Natural killer cell treated with Interleukin-12 subunit alpha and Interleukin-12 subunit beta and Interleukin-15 and Interleukin-18, amount 100 ng/mL, for 72 hours (primary cell): ENCODE data around the gene MYLIP. TPM values are rescaled to one million over a fixed set of nuclear protein-coding genes. Genes with fewer than 3 reads are reported as not detected.

ENCODE experiments used
- ATAC-seq, 2 donors: fragments of 150-1000 bp; cut with Tn5 transposase in 1 of 2; sonication (Bioruptor Pico), chemical (Tn5 transposase) in 1 of 2; 2 replicates each; pipeline ENCODE4 v1.10.0; 2021
- DNase-seq: peaks from one replicate; pipeline ENCODE4 v3.0.0; 2022; ENCODE audit warnings: low spot score
- H3K27ac Mint-ChIP-seq, 2 donors: 1 replicate in 1 of 2; 2 replicates in 1 of 2; pipeline ENCODE4 v1.8.0; 2022; ENCODE audit warnings: mixed read lengths in 2 of 2, mild to moderate bottlenecking in 1 of 2, moderate library complexity in 1 of 2
- H3K27me3 Mint-ChIP-seq, 2 donors: 1 replicate in 1 of 2; 2 replicates in 1 of 2; pipeline ENCODE4 v1.8.0; 2022; ENCODE audit warnings: mixed read lengths in 2 of 2
- H3K36me3 Mint-ChIP-seq: one replicate; pipeline ENCODE4 v1.8.0; 2022; ENCODE audit warnings: mixed read lengths
- H3K4me1 Mint-ChIP-seq, 2 donors: 1 replicate in 1 of 2; 2 replicates in 1 of 2; pipeline ENCODE4 v1.8.0; 2022; ENCODE audit warnings: low read depth in 2 of 2, mixed read lengths in 2 of 2, mild to moderate bottlenecking in 1 of 2
- H3K4me3 Mint-ChIP-seq: one replicate; pipeline ENCODE4 v1.8.0; 2022; ENCODE audit warnings: mixed read lengths
- H3K9me3 Mint-ChIP-seq: 2 replicates; pipeline ENCODE4 v1.8.0; 2022; ENCODE audit warnings: mixed read lengths
- total RNA-seq, 2 donors: library from RNA; stranded (reverse); gene quantifications; one replicate each; pipeline ENCODE4 v1.2.3, GENCODE V29; 2022

MYLIP gene
- 10 to 100 TPM; 12.2 to 18.1 TPM for total RNA-seq

DNA sequence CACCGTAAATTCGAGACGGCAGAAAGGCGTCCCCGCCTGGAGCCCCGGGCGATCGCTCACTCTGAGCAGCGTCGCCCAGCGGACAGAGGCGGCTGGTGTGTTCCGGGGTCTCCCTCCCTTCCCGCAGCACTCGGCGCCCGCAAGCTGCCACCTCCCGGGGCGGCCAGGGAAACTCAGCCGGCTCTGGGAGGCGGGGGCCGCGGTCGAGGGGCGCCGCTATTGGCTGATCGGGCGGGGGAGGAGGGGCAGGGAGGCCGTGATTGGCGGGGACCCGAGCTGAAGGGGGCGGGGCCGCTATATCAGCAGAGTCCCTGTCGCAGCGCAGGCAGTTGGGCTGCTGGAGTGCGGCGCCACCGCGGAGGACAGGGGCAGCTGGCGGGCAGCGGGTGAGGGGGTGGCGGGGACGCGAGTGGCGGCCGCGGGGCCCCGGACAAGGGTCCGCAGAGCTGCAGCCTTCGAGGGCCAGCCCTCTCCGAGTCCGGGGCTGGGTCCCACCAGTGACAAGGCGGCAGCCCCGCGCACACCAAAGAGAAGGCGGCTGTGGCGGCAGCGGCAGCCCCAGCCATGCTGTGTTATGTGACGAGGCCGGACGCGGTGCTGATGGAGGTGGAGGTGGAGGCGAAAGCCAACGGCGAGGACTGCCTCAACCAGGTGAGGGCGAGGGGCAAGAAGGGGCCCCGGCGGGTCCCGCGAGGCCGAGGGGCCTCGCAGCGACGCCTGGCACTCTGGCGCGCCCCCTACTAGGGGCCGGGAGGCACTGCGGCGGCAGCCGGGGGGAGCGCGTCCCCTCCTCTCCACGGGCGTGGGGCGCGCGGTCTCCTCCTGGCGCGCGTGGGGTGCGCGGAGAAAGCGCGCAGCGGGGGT is at the start of gene MYLIP:
Gene MYLIP, plus strand, starts transcription at position 328 of the 864 bp plus-strand sequence. Its CDS starts 237 bp downstream, at position 565.
- peak within 1 kb of the TSS; percentile 87 for H3K4me3 Mint-ChIP-seq
- H3K27me3 Mint-ChIP-seq, result no peaks in the 10 kb centered on the region
- peaks cover 38 to 40% of the 10 kb centered on the region in 2 donors for H3K4me1 Mint-ChIP-seq
- DNase-seq (peak; percentile 97), ATAC-seq (peak; percentile 93 to 94)
- H3K36me3 Mint-ChIP-seq, result peaks cover 5% of the 10 kb centered on the region
- peak within 1 kb of the TSS; percentile 79 to 85 for H3K27ac Mint-ChIP-seq
- no peaks in the 10 kb centered on the region for H3K9me3 Mint-ChIP-seq

DNA sequence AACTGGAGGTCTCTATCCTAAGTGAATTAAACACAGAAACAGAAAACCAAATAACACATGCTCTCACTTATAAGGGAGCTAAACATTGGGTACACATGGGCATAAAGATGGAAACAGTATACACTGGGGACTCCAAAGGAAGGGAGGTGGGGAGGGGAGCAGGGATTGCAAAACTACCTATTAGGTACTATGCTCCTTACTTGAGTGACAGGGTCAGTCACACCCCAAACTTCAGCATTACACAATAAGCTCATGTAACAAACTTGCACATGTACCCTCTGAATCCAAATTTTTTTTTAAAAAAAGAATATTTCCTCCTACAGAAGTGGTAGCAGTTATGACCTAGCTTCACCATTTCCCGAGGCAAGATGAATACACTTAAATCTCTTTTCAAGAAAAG is 49.5 kb upstream of the MYLIP start:
- peaks cover 2 to 8% of the 10 kb centered on the region in 2 donors for H3K27me3 Mint-ChIP-seq
- H3K9me3 Mint-ChIP-seq, result no peaks in the 10 kb centered on the region
- ATAC-seq (no peak), DNase-seq (no peak)
- H3K27ac Mint-ChIP-seq, result no peak overlapping the region
- no peaks in the 10 kb centered on the region for H3K36me3 Mint-ChIP-seq
- no peak overlapping the region for H3K4me3 Mint-ChIP-seq
- no peaks in the 10 kb centered on the region for H3K4me1 Mint-ChIP-seq

DNA sequence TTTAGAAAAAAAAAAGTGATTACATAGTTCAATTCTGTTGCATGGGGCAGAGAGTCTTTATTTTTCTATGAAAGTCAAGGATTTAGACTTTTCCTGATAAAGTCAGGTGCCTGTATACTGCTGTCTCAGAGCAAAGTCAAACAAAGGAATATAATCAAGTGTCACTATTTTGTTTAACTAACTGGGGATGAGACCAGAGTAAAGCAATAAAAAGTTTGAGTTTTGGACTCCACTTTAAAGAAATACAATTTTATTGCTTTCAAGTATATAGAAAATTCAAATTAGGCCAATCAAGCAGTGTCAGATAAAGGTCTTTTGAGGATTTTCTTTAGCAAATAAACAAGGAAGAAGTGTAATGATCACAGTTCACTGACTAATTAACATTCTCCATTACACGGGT is 48.7 kb upstream of the MYLIP start:
- DNase-seq (no peak), ATAC-seq (no peak)
- H3K27ac Mint-ChIP-seq, result no peak overlapping the region
- no peaks in the 10 kb centered on the region for H3K36me3 Mint-ChIP-seq
- no peaks in the 10 kb centered on the region for H3K9me3 Mint-ChIP-seq
- no peak overlapping the region for H3K4me3 Mint-ChIP-seq
- no peaks in the 10 kb centered on the region for H3K4me1 Mint-ChIP-seq
- H3K27me3 Mint-ChIP-seq, result peaks cover 2 to 10% of the 10 kb centered on the region in 2 donors

DNA sequence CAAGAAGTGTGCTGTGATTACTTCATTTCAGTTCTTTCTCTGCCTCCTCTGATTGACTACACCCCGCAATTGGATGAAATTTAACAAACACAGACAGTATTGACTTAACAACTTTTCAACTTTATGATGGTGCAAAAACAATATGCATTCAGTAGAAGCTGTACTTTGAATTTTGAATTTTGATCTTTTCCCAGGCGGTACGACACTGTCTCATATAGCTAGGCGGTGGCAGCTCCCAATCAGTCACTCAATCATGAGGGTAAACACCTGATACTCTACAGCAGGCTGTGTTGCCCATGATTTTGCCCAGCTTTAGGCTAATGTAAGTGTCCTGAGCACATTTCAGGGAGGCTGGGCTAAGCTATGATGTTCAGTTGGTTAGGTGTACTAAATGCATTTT is 47.6 kb upstream of the MYLIP start:
- Mint-ChIP-seq H3K4me1 (no peaks in the 10 kb centered on the region), H3K4me3 (no peak overlapping the region), H3K27me3 (peaks cover 2 to 10% of the 10 kb centered on the region in 2 donors), H3K27ac (no peak overlapping the region), H3K9me3 (no peaks in the 10 kb centered on the region), H3K36me3 (no peaks in the 10 kb centered on the region)
- no peak for DNase-seq
- no peak for ATAC-seq

DNA sequence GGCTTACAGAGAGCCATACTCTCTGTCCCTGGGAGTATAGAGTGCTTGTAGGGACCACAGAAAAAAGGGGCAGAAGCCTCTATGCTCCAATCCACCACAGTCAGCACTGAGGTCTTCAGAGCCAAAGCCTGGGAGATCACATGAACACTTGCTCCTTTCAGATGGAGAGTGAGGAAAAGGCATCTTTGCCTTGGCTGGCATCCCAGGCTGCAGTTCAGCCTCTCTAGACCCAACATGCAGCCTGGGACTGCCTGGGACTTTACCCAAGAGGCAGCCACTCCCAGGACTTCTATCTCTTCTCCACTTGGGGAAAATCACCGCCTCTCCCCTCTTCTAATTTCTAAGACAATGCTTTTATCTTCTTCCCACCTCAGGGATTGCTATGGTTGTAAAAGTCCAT is 46.5 kb upstream of the MYLIP start:
- Mint-ChIP-seq H3K4me3 (no peak overlapping the region), H3K27me3 (peaks cover 2 to 10% of the 10 kb centered on the region in 2 donors), H3K9me3 (no peaks in the 10 kb centered on the region), H3K36me3 (no peaks in the 10 kb centered on the region), H3K4me1 (no peaks in the 10 kb centered on the region), H3K27ac (no peak overlapping the region)
- ATAC-seq (no peak), DNase-seq (no peak)

DNA sequence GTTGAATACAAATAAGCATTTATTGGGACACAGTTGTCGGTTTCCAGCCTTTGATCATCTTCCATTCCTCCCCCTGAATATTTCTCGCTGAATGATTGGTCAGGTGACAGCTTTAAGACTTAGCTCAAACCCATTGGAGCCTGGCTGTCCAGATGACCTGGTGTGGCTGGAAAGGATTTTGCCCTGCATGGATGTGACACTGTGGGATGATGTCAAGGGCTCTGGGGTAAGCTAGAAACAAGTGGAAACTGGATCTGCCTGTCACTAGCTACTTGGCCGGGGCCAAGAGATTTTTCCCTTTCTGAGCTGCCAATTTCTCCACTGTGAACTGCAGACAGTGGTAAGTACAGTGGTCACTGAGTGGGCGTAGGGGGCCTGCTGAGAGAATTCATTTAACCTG is 41.9 kb upstream of the MYLIP start:
- Mint-ChIP-seq H3K27me3 (peaks cover 2 to 5% of the 10 kb centered on the region in 2 donors), H3K4me3 (no peak overlapping the region), H3K36me3 (no peaks in the 10 kb centered on the region), H3K4me1 (no peaks in the 10 kb centered on the region), H3K9me3 (no peaks in the 10 kb centered on the region), H3K27ac (no peak overlapping the region)
- ATAC-seq (no peak), DNase-seq (no peak)

DNA sequence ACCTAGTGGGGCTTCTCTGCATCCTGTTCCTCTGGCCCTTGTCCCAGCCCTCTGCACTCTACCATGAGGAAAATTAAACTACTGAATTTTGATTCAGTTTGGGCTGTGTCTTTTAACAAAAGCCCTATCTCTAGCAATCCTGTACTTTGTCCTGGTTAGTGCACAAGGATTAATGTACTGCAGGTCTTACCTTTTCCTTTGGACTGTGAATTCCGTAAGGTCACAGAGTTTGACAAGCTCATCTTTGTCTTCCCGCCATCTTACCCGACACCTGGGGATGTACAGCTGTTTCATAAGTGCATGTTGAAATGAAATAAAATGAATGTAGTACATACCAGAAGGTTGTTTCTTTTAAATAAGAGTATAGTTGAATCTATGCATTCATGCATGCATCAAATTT is 41.5 kb upstream of the MYLIP start:
- H3K9me3 Mint-ChIP-seq, result no peaks in the 10 kb centered on the region
- peaks cover 2 to 5% of the 10 kb centered on the region in 2 donors for H3K27me3 Mint-ChIP-seq
- H3K27ac Mint-ChIP-seq, result no peak overlapping the region
- H3K36me3 Mint-ChIP-seq, result no peaks in the 10 kb centered on the region
- no peak overlapping the region for H3K4me3 Mint-ChIP-seq
- H3K4me1 Mint-ChIP-seq, result no peaks in the 10 kb centered on the region
- DNase-seq, result no peak
- ATAC-seq, result no peak

DNA sequence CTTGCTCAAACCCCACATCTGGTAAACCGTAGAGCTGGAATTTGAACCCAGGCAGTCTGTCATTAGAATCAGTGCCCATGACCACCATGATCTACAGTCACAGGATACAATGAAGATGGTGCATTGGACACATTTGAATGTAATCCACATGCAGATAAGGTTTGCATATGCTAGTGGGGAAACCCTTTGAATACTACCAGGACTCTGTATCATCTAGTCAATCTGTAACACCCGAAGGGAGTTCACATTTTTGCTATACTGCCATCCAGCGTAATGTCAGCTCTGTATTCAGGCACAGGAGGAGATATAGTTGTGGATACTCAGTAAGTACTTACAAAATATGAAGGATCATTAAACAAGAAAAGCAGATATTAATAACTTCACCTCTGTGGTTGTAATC is 40.5 kb upstream of the MYLIP start:
- peaks cover 2 to 5% of the 10 kb centered on the region in 2 donors for H3K27me3 Mint-ChIP-seq
- H3K27ac Mint-ChIP-seq, result no peak overlapping the region
- H3K4me1 Mint-ChIP-seq, result no peaks in the 10 kb centered on the region
- no peaks in the 10 kb centered on the region for H3K9me3 Mint-ChIP-seq
- no peak overlapping the region for H3K4me3 Mint-ChIP-seq
- H3K36me3 Mint-ChIP-seq, result no peaks in the 10 kb centered on the region
- ATAC-seq, result no peak
- DNase-seq, result no peak

DNA sequence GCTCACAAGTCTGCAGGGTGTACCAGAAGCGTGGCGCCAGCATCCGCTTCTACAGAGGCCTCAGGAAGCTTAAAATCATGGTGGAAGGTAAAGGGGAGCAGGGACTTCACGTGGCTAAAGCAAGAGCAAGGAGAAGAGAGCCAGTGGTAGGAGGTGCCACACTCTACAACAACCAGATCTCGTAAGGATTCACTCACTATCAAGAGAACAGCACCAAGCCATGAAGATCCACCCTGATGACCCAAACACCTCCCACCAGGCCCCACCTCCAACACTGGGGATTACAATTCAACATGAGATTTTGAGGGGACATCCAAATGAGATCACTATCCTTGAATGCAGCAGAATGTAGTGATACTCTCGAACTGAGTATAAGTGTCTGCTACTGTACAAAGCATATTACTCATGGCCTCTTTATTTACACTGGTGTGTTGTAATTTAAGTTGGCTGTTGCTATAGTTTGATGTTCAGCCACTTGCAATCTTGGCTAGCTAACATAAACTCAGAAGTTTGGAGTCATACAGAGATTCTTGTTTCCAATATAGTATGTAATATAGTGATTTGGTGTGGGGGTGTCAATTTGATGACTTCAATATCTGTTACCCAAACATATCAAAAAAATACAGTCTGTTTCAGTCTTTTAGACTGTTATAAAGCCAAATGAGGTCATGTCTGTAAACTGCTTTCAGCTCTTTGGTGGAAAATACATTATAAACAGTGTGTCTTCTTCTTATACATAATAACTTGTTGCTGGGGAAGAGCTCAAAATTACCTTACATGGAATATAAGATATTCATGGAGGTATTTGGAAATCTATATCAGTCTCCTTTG is 39.4 kb upstream of the MYLIP start:
- peak in 1 of 2 donors; percentile 77 for ATAC-seq
- no peak overlapping the region for H3K27ac Mint-ChIP-seq
- peaks cover 0 to under 1% of the 10 kb centered on the region in 2 donors for H3K27me3 Mint-ChIP-seq
- no peaks in the 10 kb centered on the region for H3K36me3 Mint-ChIP-seq
- H3K4me1 Mint-ChIP-seq, result no peaks in the 10 kb centered on the region
- no peak overlapping the region for H3K4me3 Mint-ChIP-seq
- H3K9me3 Mint-ChIP-seq, result no peaks in the 10 kb centered on the region
- no peak for DNase-seq

DNA sequence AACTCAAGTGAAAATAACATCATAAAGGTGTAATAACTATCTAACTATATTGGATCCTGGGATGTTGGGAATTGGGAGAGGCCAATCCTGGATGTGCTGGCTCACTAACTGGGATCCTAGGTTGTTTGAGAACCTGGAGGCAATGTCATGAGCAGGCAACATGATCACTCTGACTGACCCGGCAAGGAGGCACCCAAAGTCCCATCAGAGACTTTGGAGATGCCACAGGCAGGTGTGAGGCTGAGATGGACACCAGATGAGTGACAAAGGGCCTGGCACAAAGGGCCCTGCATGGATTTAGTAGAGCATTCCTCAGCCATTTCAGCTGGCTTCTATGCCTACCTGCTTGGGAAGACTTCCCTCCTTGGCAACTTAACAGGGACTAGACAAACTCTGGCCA is 38.4 kb upstream of the MYLIP start:
- no peak for ATAC-seq
- Mint-ChIP-seq H3K36me3 (no peaks in the 10 kb centered on the region), H3K27me3 (no peaks in the 10 kb centered on the region), H3K9me3 (no peaks in the 10 kb centered on the region), H3K27ac (no peak overlapping the region), H3K4me1 (no peaks in the 10 kb centered on the region), H3K4me3 (no peak overlapping the region)
- no peak for DNase-seq

DNA sequence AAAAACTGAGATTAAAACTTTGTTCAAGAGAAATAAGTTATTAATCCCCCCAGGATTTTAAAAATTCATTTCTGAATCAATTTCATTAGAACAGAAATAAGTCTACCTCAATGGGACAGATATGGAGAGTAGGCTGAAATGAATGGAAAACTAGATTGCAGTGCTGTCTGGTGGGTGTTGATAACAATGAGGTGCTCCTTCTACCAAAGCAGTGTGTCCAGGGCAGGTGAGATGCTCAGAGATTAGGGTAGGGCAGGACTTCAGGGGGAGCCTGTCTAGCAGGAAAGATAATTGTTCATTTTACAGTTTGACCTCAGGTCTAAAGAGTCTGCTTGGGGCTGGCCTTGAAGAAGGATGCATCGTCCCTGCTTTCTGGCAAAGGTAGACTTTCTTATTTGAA is 38.0 kb upstream of the MYLIP start:
- Mint-ChIP-seq H3K4me3 (no peak overlapping the region), H3K27ac (no peak overlapping the region), H3K9me3 (no peaks in the 10 kb centered on the region), H3K36me3 (no peaks in the 10 kb centered on the region), H3K27me3 (no peaks in the 10 kb centered on the region), H3K4me1 (no peaks in the 10 kb centered on the region)
- DNase-seq (no peak), ATAC-seq (no peak)

DNA sequence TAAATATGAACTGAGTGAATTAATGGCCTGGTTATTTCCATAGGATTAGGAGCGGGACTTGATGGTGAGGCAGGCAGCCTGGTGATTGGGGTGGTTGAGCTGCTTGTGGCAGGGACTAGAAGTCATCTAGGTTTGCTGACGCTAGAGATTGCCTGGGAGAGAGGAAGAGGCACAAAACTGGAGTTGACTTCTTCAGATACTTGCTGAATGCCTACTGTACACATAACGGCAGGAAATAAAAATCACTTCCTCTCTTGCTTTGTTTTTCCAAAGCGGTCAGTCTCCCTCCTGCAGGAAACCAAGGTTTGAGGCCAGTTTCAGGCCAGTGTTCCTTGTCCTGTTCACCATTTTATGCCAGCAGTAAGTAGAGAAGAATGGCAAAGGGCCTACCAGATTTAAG is 36.7 kb upstream of the MYLIP start:
- no peaks in the 10 kb centered on the region for H3K36me3 Mint-ChIP-seq
- no peaks in the 10 kb centered on the region for H3K9me3 Mint-ChIP-seq
- no peak for ATAC-seq
- H3K4me1 Mint-ChIP-seq, result peaks cover 6 to 7% of the 10 kb centered on the region in 2 donors
- no peak overlapping the region for H3K27ac Mint-ChIP-seq
- no peaks in the 10 kb centered on the region for H3K27me3 Mint-ChIP-seq
- no peak overlapping the region for H3K4me3 Mint-ChIP-seq
- DNase-seq, result no peak

DNA sequence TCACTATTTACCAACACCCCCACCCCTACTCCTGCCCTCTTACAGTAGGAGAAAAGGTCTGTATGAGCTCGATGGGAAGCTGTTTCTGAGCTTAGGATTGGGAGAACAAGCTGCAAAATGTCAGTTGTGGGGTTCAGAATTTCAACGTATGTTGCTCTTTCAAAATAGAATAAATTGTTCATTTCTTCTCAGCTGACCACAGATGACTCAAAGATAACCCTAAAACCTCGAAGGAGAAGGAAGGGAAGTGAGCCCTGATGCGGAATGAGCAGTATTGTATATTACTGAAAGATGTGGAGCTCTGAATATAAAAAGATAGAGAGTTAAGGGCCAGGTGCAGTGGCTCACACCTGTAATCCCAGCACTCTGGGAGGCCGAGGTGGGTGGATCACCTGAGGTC is 35.9 kb upstream of the MYLIP start:
- Mint-ChIP-seq H3K27me3 (no peaks in the 10 kb centered on the region), H3K36me3 (peaks cover 3% of the 10 kb centered on the region), H3K27ac (no peak overlapping the region), H3K4me3 (no peak overlapping the region), H3K9me3 (no peaks in the 10 kb centered on the region), H3K4me1 (peaks cover 10 to 12% of the 10 kb centered on the region in 2 donors)
- DNase-seq (no peak), ATAC-seq (no peak)

DNA sequence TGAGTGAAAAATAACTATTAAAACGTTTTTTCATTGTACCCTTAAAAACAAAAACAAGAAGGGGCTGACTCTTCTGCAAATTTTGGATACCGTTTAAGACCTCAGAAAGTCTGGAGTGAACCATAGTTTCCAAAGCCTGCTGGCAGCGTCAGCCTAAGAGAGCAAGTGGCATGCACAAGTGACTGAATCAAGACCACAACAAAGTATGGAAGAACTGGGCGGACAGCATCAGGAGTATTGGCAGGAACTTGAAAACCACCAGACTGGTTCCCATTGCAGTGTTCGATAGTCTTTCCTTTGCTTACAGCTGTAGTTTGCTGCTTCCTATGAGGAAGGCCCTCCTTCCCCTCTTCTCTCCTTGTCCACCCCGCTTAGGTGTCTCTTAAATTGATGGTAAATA is 33.7 kb upstream of the MYLIP start:
- no peaks in the 10 kb centered on the region for H3K27me3 Mint-ChIP-seq
- H3K9me3 Mint-ChIP-seq, result no peaks in the 10 kb centered on the region
- no peak overlapping the region for H3K27ac Mint-ChIP-seq
- H3K4me3 Mint-ChIP-seq, result no peak overlapping the region
- H3K4me1 Mint-ChIP-seq, result peaks cover 10 to 12% of the 10 kb centered on the region in 2 donors
- DNase-seq, result no peak
- ATAC-seq, result no peak
- peaks cover 8% of the 10 kb centered on the region for H3K36me3 Mint-ChIP-seq
